ENCODE measurements around the gene MAGEA12.
"Not testable (repeated sequence)": the region's sequence is repeated elsewhere in the genome, so short reads cannot be mapped to it uniquely, and the experiment has no call there.

Gene MAGEA12

DNA sequence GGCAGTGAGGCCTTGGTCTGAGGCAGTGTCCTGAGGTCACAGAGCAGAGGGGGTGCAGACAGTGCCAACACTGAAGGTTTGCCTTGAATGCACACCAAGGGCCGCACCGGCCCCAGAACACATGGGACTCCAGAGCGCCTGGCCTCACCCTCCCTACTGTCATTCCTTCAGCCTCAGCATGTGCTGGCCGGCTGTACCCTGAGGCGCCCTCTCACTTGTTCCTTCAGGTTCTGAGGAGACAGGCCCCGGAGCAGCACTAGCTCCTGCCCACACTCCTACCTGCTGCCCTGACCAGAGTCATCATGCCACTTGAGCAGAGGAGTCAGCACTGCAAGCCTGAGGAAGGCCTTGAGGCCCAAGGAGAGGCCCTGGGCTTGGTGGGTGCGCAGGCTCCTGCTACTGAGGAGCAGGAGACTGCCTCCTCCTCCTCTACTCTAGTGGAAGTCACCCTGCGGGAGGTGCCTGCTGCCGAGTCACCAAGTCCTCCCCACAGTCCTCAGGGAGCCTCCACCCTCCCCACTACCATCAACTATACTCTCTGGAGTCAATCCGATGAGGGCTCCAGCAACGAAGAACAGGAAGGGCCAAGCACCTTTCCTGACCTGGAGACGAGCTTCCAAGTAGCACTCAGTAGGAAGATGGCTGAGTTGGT, 2.4 kb downstream of the MAGEA12 start:
- no peak overlapping the region for H3K4me3 ChIP-seq (ENCODE audit: low read length)
- no peak overlapping the region for H3K9ac ChIP-seq (ENCODE audit: low read depth, low read length)
- no peaks in the 10 kb centered on the region for H3K36me3 ChIP-seq (ENCODE audit: insufficient read depth, low read depth, low read length)
- H3K9me3 ChIP-seq (ENCODE audit: insufficient read depth, low read depth, low read length), result no peaks in the 10 kb centered on the region
- H3K27me3 ChIP-seq (ENCODE audit: insufficient read depth, low read length), result no peaks in the 10 kb centered on the region
- no peak overlapping the region for H3K27ac ChIP-seq (ENCODE audit: low read length)
- no peaks in the 10 kb centered on the region for H3K4me1 ChIP-seq (ENCODE audit: insufficient read depth, low read length)

DNA sequence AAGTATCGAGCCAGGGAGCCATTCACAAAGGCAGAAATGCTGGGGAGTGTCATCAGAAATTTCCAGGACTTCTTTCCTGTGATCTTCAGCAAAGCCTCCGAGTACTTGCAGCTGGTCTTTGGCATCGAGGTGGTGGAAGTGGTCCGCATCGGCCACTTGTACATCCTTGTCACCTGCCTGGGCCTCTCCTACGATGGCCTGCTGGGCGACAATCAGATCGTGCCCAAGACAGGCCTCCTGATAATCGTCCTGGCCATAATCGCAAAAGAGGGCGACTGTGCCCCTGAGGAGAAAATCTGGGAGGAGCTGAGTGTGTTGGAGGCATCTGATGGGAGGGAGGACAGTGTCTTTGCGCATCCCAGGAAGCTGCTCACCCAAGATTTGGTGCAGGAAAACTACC, 3.0 kb downstream of the MAGEA12 start:
- not testable (repeated sequence) for H3K9me3 ChIP-seq (ENCODE audit: insufficient read depth, low read depth, low read length); H3K27ac ChIP-seq (ENCODE audit: low read length); H3K27me3 ChIP-seq (ENCODE audit: insufficient read depth, low read length); H3K36me3 ChIP-seq (ENCODE audit: insufficient read depth, low read depth, low read length); H3K9ac ChIP-seq (ENCODE audit: low read depth, low read length); H3K4me1 ChIP-seq (ENCODE audit: insufficient read depth, low read length); H3K4me3 ChIP-seq (ENCODE audit: low read length)

DNA sequence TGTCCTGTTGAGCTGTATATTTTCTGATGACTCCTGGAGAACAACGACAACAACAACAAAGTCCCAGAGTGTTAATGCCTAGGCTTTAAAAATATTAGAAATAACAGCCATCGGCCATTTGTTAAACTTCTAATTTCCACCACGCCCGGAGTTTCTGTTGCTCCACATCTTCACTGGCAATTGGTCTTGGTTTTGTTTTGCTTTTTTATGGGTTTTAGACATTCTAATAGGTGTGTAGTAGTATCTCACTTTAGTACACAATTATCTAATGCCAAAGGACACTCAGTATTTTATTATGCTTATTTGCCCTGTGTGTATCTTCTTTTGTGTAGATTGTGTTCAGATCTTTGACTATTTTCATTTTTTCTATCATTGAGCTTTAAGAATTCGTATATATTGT, 5.0 kb downstream of the MAGEA12 start:
- H3K9me3 ChIP-seq (ENCODE audit: insufficient read depth, low read depth, low read length), result no peaks in the 10 kb centered on the region
- no peaks in the 10 kb centered on the region for H3K4me1 ChIP-seq (ENCODE audit: insufficient read depth, low read length)
- H3K36me3 ChIP-seq (ENCODE audit: insufficient read depth, low read depth, low read length), result no peaks in the 10 kb centered on the region
- H3K27ac ChIP-seq (ENCODE audit: low read length), result no peak overlapping the region
- H3K4me3 ChIP-seq (ENCODE audit: low read length), result no peak overlapping the region
- no peaks in the 10 kb centered on the region for H3K27me3 ChIP-seq (ENCODE audit: insufficient read depth, low read length)
- no peak overlapping the region for H3K9ac ChIP-seq (ENCODE audit: low read depth, low read length)

DNA sequence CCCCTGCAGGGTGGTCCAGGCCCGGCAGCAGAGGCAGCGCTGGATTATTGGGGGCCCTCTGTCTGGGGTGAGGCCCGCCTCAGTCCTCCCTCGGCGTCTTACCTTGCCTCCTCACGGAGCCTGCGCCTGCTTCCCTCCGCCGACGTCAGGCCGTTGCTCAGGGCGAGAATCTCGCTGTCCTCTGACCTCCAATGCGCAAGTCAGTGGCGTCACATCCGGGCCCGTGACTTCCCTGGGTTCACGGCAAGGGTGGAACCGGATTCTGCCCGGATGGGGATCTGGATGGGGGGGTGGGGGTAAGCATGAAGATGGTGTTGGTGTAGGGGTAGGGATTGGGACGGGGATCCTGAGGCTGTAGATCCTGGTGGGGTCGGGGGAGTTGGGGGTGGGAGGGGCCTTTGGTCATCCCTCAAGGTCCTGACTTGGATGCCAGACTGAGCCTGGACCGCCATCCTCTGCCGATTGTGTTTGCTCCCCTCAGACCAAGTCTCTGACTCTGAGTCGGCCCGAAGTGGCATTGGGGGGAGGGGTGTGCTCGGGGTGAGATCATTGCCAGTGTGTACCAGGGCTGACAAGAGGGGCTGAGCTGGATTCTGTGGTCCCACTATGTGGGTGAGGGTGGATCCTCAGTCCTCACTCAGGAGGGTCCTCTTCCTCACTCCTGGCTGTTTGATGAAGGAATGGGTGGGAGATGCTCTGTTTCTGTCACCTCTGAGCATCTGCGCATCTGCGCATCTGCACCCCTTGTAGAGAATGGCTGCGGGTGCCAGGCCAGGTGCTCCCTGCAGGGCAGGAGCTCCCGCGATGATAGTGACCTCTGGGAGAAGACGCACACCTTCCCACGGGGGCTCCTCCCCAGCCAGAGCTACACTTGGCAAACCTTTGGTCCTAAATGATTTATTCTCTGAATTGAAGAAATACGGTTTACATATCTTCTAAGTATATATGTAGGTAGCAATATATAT, 20.4 kb downstream of the MAGEA12 start, which contains the start of gene MAGEA2:
Gene MAGEA2 (minus strand): TSS at position 157 of the 965 bp plus-strand sequence. CDS start 2,479 bp downstream, outside the sequence.
- not testable (repeated sequence) for H3K9me3 ChIP-seq (ENCODE audit: insufficient read depth, low read depth, low read length); H3K4me3 ChIP-seq (ENCODE audit: low read length); H3K27ac ChIP-seq (ENCODE audit: low read length); H3K27me3 ChIP-seq (ENCODE audit: insufficient read depth, low read length); H3K4me1 ChIP-seq (ENCODE audit: insufficient read depth, low read length); H3K36me3 ChIP-seq (ENCODE audit: insufficient read depth, low read depth, low read length); H3K9ac ChIP-seq (ENCODE audit: low read depth, low read length)

DNA sequence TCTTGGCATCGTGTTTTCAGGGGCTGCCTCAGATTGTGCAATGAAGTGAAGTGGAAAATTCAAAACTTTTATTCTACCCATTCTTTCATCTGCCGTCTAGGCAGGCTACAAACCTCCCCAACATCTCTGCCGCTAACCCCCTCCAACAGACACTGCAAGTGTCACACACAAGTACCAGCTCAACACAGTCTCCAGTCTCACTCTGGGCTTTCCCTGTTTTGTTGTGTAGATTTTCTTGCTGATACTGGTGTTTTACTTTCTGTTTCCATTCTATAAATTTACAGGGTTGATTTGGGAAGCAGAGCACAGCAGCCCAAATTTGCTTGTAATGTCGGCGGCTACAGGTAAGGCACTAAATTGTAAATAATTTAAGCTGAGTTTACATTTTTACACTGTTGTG, 21.3 kb downstream of the MAGEA12 start:
- H3K4me3 ChIP-seq (ENCODE audit: low read length); H3K4me1 ChIP-seq (ENCODE audit: insufficient read depth, low read length); H3K9me3 ChIP-seq (ENCODE audit: insufficient read depth, low read depth, low read length); H3K27ac ChIP-seq (ENCODE audit: low read length); H3K9ac ChIP-seq (ENCODE audit: low read depth, low read length); H3K27me3 ChIP-seq (ENCODE audit: insufficient read depth, low read length); H3K36me3 ChIP-seq (ENCODE audit: insufficient read depth, low read depth, low read length): not testable (repeated sequence)

DNA sequence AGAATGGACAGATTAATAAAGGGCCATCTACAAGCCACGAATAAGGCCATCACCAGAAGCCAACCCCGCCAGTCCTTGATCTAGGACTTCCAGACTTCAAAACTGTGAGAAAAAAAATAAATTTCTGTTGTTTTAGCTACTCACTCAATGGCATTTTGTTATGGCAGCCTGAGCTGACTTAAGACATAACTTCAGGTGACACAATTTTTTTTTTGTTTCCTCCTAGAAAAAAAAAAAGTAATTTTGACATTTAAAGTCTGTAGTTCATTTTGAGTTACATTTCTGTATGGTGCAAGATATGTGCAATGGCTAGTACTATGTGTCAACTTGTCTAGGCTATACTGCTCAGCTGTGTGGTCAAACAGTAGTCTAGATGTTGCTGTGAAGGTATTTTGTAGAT, 25.4 kb downstream of the MAGEA12 start, which contains the start of gene CSAG3:
Gene CSAG3 (plus strand): TSS at position 301 of the 400 bp plus-strand sequence.
- not testable (repeated sequence) for H3K36me3 ChIP-seq (ENCODE audit: insufficient read depth, low read depth, low read length); H3K9ac ChIP-seq (ENCODE audit: low read depth, low read length); H3K4me3 ChIP-seq (ENCODE audit: low read length); H3K27ac ChIP-seq (ENCODE audit: low read length); H3K4me1 ChIP-seq (ENCODE audit: insufficient read depth, low read length); H3K27me3 ChIP-seq (ENCODE audit: insufficient read depth, low read length); H3K9me3 ChIP-seq (ENCODE audit: insufficient read depth, low read depth, low read length)

DNA sequence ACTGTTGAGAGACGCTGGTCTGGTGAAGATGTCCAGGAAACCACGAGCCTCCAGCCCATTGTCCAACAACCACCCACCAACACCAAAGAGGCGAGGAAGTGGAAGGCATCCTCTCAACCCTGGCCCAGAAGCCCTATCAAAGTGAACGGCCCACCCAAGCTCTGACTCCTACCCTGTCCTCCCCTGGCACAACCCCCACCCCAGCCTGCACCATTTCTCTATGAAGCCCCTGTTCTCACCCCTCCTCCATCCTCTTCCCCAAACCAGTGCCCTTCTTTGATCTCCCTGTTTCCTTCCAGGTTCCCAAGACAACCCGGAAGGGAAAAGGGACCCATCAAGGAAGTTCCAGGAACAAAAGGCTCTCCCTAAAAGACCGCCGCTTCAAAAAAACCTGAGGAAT, 26.0 kb downstream of the MAGEA12 start:
- H3K27ac ChIP-seq (ENCODE audit: low read length); H3K27me3 ChIP-seq (ENCODE audit: insufficient read depth, low read length); H3K36me3 ChIP-seq (ENCODE audit: insufficient read depth, low read depth, low read length); H3K4me1 ChIP-seq (ENCODE audit: insufficient read depth, low read length); H3K9ac ChIP-seq (ENCODE audit: low read depth, low read length); H3K4me3 ChIP-seq (ENCODE audit: low read length); H3K9me3 ChIP-seq (ENCODE audit: insufficient read depth, low read depth, low read length): not testable (repeated sequence)

DNA sequence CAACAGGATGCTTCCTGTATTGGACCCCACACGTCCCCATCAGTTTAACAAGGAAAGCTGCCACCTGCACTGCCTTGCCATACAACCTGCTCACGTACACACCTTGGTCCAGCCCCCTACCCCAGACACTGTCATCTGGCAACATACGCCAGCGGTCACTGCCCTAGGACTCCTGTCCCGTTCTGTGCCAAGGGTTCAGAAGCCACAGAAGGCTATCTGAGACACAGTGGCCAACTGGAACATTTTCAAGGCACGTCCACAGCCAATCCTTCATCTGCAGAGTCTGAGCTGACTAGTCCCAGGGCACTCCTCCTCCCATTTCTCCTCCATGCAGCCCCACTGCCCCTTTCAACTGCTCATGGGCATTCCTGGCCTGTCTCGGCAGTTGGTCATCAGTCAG, 28.0 kb downstream of the MAGEA12 start:
- H3K9ac ChIP-seq (ENCODE audit: low read depth, low read length); H3K27me3 ChIP-seq (ENCODE audit: insufficient read depth, low read length); H3K36me3 ChIP-seq (ENCODE audit: insufficient read depth, low read depth, low read length); H3K4me1 ChIP-seq (ENCODE audit: insufficient read depth, low read length); H3K9me3 ChIP-seq (ENCODE audit: insufficient read depth, low read depth, low read length); H3K27ac ChIP-seq (ENCODE audit: low read length); H3K4me3 ChIP-seq (ENCODE audit: low read length): not testable (repeated sequence)

DNA sequence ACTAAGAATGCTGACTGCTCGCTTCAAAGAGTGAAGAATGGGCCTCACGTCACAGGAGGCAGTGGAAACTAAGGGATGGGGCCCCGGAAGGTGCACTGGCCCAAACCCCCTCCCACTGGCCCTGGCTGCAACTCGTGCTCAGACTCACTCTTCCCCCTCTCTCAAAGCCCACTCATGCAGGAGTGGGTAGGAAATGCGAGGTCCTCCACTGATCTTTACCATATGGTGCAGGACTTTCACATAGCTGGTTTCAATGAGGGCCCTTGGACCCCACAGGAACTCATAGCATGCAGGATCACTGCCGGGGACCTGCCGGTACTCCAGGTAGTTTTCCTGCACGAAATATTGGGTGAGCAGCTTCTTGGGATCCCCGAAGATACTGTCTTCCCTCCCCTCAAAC, 33.0 kb downstream of the MAGEA12 start:
- H3K9ac ChIP-seq (ENCODE audit: low read depth, low read length); H3K27me3 ChIP-seq (ENCODE audit: insufficient read depth, low read length); H3K4me1 ChIP-seq (ENCODE audit: insufficient read depth, low read length); H3K27ac ChIP-seq (ENCODE audit: low read length); H3K9me3 ChIP-seq (ENCODE audit: insufficient read depth, low read depth, low read length); H3K36me3 ChIP-seq (ENCODE audit: insufficient read depth, low read depth, low read length); H3K4me3 ChIP-seq (ENCODE audit: low read length): not testable (repeated sequence)

DNA sequence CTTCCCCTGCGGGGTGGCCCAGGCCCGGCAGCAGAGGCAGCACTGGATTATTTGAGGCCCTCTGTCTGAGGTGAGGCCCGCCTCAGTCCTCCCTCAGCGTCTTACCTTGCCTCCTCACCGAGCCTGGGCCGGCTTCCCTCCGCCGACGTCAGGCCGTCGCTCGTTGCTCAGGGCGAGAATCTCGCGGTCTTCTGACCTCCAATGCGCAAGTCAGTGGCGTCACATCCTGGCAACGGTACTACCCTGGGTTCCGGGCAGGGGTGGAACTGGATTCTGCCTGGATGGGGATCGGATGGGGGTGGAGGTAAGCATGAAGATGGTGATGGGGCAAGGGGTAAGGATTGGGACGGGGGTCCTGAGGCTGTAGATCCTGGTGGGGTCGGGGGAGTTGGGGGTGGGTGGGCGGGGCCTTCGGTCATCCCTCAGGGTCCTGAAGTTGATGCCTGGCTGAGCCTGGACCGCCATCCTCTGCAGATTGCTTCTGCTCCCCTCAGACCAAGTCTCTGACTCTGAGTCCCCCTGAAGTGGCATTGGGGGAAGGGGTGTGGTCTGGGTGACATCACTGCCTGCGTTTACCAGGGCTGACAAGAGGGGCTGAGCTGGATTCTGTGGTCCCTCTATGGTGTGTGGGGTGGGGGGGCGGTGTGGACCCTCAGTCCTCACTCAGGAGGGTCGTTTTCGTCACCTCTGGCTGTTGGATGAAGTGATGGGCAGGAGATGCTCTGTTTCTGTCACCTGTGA, 36.2 kb downstream of the MAGEA12 start, which contains the start of gene MAGEA6:
Gene MAGEA6 (minus strand): TSS at position 141 of the 741 bp plus-strand sequence. CDS start 2,039 bp downstream, outside the sequence.
- not testable (repeated sequence) for H3K4me3 ChIP-seq (ENCODE audit: low read length); H3K36me3 ChIP-seq (ENCODE audit: insufficient read depth, low read depth, low read length); H3K27me3 ChIP-seq (ENCODE audit: insufficient read depth, low read length); H3K9me3 ChIP-seq (ENCODE audit: insufficient read depth, low read depth, low read length); H3K9ac ChIP-seq (ENCODE audit: low read depth, low read length); H3K27ac ChIP-seq (ENCODE audit: low read length); H3K4me1 ChIP-seq (ENCODE audit: insufficient read depth, low read length)

DNA sequence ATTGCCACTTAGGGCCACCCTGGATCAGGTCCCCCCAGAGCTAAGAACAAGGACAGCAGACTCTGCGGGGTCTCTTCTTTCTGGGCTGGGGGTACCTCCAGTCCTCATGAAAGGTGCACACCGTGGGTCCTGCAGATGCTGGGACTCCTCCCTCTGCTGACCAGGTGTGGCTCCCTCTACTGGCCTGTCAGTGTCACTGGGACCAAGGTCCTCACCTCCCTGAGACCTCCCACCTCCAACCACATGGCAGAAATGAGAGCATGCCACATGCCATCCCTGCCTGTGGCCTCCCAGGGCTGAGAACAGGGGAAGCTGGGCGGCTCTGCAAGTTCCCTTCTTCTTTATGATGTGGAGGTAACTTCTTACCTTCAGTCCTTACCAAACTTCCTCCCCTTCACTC, 53.5 kb downstream of the MAGEA12 start:
- not testable (repeated sequence) for H3K27ac ChIP-seq (ENCODE audit: low read length); H3K36me3 ChIP-seq (ENCODE audit: insufficient read depth, low read depth, low read length); H3K4me3 ChIP-seq (ENCODE audit: low read length); H3K27me3 ChIP-seq (ENCODE audit: insufficient read depth, low read length); H3K9me3 ChIP-seq (ENCODE audit: insufficient read depth, low read depth, low read length); H3K9ac ChIP-seq (ENCODE audit: low read depth, low read length); H3K4me1 ChIP-seq (ENCODE audit: insufficient read depth, low read length)

Data from iPS-20b (cell line).